Heart left ventricle (tissue), 16 donors: Measurements from ENCODE around the gene QSOX2. TPM values are rescaled to one million over a fixed set of nuclear protein-coding genes. Genes with fewer than 3 reads are reported as not detected.

Source experiments
- ATAC-seq, 4 donors: fragments of 200-7000 bp; cut with Tn5 transposase; one replicate each; pipeline ENCODE4 v1.9.1; 2020 to 2022; ENCODE audit warnings: moderate library complexity in 4 of 4, mild to moderate bottlenecking in 3 of 4, moderate number of reproducible peaks in 1 of 4
- DNase-seq, 5 donors: peaks; one replicate each; pipeline ENCODE4 v3.0.0-alpha.2; 2020
- H3K27ac ChIP-seq, 12 donors: fragments of 200-600 bp; sonication (generic) in 4 of 12; one replicate each; pipeline versions ENCODE4 v1.5.0 to v1.8.0; 2016 to 2022; ENCODE audit warnings: mild to moderate bottlenecking in 2 of 12
- H3K27me3 ChIP-seq, 9 donors: fragments of 200-600 bp; sonication (generic) in 2 of 9; one replicate each; pipeline versions ENCODE4 v1.5.1 to v1.8.0; 2016 to 2022; ENCODE audit warnings: mild to moderate bottlenecking in 3 of 9
- H3K36me3 ChIP-seq, 9 donors: fragments of 200-600 bp; sonication (generic) in 2 of 9; one replicate each; pipeline versions ENCODE4 v1.5.0 to v1.8.0; 2018 to 2022; ENCODE audit warnings: mild to moderate bottlenecking in 2 of 9
- H3K4me1 ChIP-seq, 12 donors: fragments of 200-600 bp; sonication (generic) in 4 of 12; one replicate each; pipeline versions ENCODE4 v1.5.0 to v1.8.0; 2016 to 2022; ENCODE audit warnings: mild to moderate bottlenecking in 3 of 12
- H3K4me3 ChIP-seq, 12 donors: fragments of 200-600 bp; sonication (generic) in 4 of 12; one replicate each; pipeline versions ENCODE4 v1.5.0 to v1.8.0; 2017 to 2022; ENCODE audit warnings: mild to moderate bottlenecking in 9 of 12, moderate library complexity in 4 of 12
- H3K9me3 ChIP-seq, 12 donors: fragments of 200-600 bp; sonication (generic) in 4 of 12; one replicate each; pipeline versions ENCODE4 v1.5.0 to v1.8.0; 2016 to 2022; ENCODE audit warnings: mild to moderate bottlenecking in 1 of 12
- POLR2A ChIP-seq, 2 donors: fragments of 450-650 bp; IDR thresholded peaks; one replicate each; pipeline ENCODE4 v1.6.1; 2017; ENCODE audit warnings: antibody characterized with exemption in 2 of 2, mild to moderate bottlenecking in 2 of 2, moderate library complexity in 2 of 2
- WGBS, 4 donors: extraction: QIAGEN DNeasy Blood & Tissue Kit in 2 of 4; methylation state at CpG; one replicate each; pipeline versions ENCODE4 v1.1.5 to v1.1.7; 2013 to 2018; 5-methylcytosine and 5-hydroxymethylcytosine counted together
- intact Hi-C, 10 donors: fragments of 100-400 bp; cut with DNase I; formaldehyde crosslinking; loops; one replicate each; pipeline versions ENCODE4 v1.11.1 to v1.14.2; 2022
- polyA plus RNA-seq, 2 donors: library from polyadenylated mRNA; stranded (reverse); fragments of 200-250 nt; gene quantifications; one replicate each; pipeline ENCODE4 v1.2.3, GENCODE V29; 2013
- total RNA-seq, 9 donors: library from RNA; depleted of rRNA in 2 of 9; stranded (reverse); fragments of >200 nt in 2 of 9; fragmentation: NEBNext Ultra II Directional in 3 of 9; extraction: Animal tissue kit (Norgen Biotek cat#: 25700) in 3 of 9; gene quantifications; one replicate each; pipeline versions ENCODE4 v1.1.0 to v1.2.4, GENCODE V29; 2016 to 2023
- TF ChIP-seq, protein P1 (sequence below), 12 donors: fragments of 200-600 bp; sonication (generic) in 4 of 12; IDR thresholded peaks; one replicate each; pipeline versions ENCODE4 v1.5.0 to v1.8.0; 2018 to 2022; ENCODE audit warnings: antibody characterized with exemption in 12 of 12, mild to moderate bottlenecking in 5 of 12
- donor health status: ischemic (EF 13 %, LVEDD 7.1; RV severe dilation, severe dysfunction).
- donor health status: healthy with polysubstance abuse.
- donor health status: DM: no; HTN: yes; CAD: no.
- donor health status: DM: no; HTN: no; CAD: no.
- donor health status: ischemic (EF 25% LVEDD 6.9; RV normal size, moderate dysfunction).
- donor health status: ischemic (EF 25% LVEDD 5.7; RV mildly dilated, moderate dysfunction).
- donor health status: healthy.
- donor health status: DM: yes; HTN: yes; CAD: no.
- donor health status: ischemic (EF 35%, LVEDD 5.7; RV mildly dilated, moderate dysfunction).
- donor health status: nonischemic (EF 11% LVEDD 7.7; RV severe dilation, severe dysfunction).
- donor health status: DM: yes; HTN: yes; CAD: no.
- donor health status: PGD.
- donor health status: ischemic (EF 29% LVEDD 5.4; RV normal size, mild dysfunction).
- donor health status: nonischemic (EF 23%, LVEDD 6.1; RV moderate dilation, normal function).

The QSOX2 gene
- total and polyA plus RNA-seq, 11 donors = 4.3 to 9.9 (median 5.9) TPM

DNA sequence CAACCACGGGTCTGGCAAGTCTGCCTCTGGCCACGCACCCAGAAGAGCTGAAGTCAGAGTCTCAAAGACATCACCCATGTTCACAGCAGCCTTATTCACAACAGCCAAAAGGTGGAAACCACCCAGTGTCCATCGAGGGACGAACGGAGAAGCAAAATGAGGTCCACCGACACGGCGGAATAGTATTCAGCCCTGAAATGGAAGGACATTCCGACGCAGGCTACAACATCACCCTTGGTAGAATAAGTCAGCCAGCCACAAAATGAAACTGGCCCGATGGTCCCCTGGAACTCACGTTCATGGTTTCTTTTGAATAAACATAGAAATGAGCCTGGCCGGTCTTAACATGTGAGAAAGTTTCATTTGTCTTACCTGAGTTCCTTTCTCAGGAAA lies 41.4 kb upstream of the QSOX2 start:
- DNase-seq = no peak
- H3K4me1 ChIP-seq = peaks cover 0 to 10% (median 5%) of the 10 kb centered on the region in 12 donors
- H3K27me3 ChIP-seq = peaks cover 0 to 41% (median 14%) of the 10 kb centered on the region in 9 donors

DNA sequence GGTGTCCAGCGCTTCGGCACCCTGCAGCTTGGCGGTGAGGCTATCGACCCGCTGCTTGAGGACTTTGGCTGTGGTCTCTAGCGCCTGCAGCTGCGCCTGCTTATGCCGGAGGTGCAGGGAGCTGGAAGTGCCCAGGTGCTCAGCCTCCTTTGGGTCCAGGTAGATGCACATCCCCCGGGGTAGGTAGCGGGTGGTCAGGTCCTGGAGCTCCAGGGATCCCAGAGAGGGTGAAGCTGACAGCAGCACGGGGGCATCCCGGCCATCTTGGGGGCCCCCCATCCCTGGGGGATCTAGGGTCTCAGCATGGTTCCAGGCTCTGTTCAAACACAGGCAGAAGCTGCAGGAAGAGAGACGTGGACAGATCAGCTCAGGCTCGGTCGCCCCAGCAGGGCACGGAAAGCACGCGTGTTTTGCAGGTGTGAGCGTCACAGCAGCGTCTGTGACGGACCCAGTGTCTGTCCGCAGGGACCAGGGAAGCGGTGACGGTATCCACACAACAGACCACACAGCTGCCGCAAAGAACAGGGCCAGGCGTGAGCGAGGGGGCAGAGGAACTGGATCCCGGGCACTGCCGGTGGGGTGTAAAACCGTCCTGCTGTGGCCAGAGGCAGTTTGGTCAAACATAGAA lies 40.9 kb upstream of the QSOX2 start:
- TF ChIP-seq, protein P1, sequence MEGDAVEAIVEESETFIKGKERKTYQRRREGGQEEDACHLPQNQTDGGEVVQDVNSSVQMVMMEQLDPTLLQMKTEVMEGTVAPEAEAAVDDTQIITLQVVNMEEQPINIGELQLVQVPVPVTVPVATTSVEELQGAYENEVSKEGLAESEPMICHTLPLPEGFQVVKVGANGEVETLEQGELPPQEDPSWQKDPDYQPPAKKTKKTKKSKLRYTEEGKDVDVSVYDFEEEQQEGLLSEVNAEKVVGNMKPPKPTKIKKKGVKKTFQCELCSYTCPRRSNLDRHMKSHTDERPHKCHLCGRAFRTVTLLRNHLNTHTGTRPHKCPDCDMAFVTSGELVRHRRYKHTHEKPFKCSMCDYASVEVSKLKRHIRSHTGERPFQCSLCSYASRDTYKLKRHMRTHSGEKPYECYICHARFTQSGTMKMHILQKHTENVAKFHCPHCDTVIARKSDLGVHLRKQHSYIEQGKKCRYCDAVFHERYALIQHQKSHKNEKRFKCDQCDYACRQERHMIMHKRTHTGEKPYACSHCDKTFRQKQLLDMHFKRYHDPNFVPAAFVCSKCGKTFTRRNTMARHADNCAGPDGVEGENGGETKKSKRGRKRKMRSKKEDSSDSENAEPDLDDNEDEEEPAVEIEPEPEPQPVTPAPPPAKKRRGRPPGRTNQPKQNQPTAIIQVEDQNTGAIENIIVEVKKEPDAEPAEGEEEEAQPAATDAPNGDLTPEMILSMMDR (IDR thresholded peaks at IDR 0.05) = no peak
- no peak for TF ChIP-seq POLR2A (IDR thresholded peaks at IDR 0.05)
- peaks cover 0 to 41% (median 14%) of the 10 kb centered on the region in 9 donors for H3K27me3 ChIP-seq

More for the DNA sequence above, 41.4 kb upstream of the QSOX2 start:
- no peak overlapping the region for H3K27ac ChIP-seq
- H3K9me3 ChIP-seq = no peaks in the 10 kb centered on the region
- no peak for TF ChIP-seq POLR2A (IDR thresholded peaks at IDR 0.05)
- TF ChIP-seq, protein P1 (IDR thresholded peaks at IDR 0.05) = no peak
- WGBS, 4 donors = 82 to 91% (median 89%) methylated on average over 13 of the region's 13 CpGs
- no peaks in the 10 kb centered on the region for H3K36me3 ChIP-seq
- no peak for ATAC-seq
- H3K4me3 ChIP-seq = no peak overlapping the region
- intact Hi-C loops = loop anchor here in 5 of 10 donors (5.0 to 10.0 kb wide), 3 partner anchors 115 to 322 kb away; partner anchors contain the start of gene UBAC1 (in 1 of the 5)

DNA sequence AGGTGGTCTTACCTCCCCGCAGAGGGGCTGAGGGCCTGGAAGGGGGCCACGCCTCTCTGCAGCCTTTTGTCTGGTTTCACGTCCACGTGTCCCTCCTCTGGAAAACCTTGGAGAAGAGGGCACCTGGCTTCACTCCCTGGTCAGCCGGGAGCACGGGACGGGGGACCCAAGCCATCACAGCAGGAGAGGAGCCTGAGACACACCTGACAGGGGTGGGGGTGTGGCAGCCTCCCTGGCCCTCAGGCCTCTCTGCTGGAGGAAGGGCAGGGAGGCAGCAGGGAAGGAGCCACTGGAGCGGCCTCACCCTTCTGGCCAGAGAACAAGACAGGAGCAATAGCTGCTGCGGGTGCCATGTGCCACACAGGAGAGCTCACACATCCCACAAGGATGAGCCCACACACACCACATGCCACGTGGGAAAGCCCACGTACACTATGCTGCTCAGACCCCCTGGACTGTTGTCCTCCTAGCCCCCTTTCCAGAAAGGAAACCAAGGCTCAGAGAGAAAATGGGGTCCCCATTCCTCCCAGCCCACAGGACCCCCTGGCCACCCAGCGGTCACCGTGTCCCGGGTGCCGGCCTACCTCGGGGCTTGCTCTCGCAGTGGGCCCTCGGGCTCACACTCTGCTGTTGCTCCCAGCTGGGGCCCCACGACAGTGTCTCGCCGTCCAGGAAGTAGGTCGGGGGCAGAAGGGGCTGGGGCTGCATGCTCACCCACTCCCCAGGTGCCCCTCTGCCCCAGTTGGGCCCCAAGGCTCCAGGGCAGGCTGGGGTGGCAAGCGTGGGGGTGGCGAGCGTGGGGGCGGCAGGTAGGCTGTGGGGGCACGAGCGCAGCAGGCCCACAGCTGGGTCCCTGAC lies 40.1 kb upstream of the QSOX2 start:
- Histone ChIP-seq H3K27ac (no peak overlapping the region), H3K27me3 (peaks cover 0 to 41% (median 14%) of the 10 kb centered on the region in 9 donors), H3K4me1 (peaks cover 0 to 10% (median 5%) of the 10 kb centered on the region in 12 donors), H3K9me3 (no peaks in the 10 kb centered on the region), H3K4me3 (no peak overlapping the region), H3K36me3 (no peaks in the 10 kb centered on the region)
- peak in 2 of 5 donors; percentile 22 to 51 for DNase-seq
- whole genome bisulfite sequencing, 4 donors = 77 to 85% (median 79%) methylated on average over 21 to 28 of the region's 28 CpGs
- TF ChIP-seq POLR2A (IDR thresholded peaks at IDR 0.05) = no peak
- TF ChIP-seq, protein P1 (IDR thresholded peaks at IDR 0.05) = no peak
- intact Hi-C loops = loop anchor here in 5 of 10 donors (2.0 to 10.0 kb wide), 4 partner anchors 113 to 321 kb away; partner anchors contain the start of gene UBAC1 (in 1 of the 5)
- ATAC-seq = no peak

More for the DNA sequence above, 40.9 kb upstream of the QSOX2 start:
- intact Hi-C loops = loop anchor here in 5 of 10 donors (5.0 to 10.0 kb wide), 3 partner anchors 114 to 322 kb away; partner anchors contain the start of gene UBAC1 (in 1 of the 5)
- Histone ChIP-seq H3K36me3 (no peaks in the 10 kb centered on the region), H3K27ac (no peak overlapping the region), H3K4me1 (peaks cover 0 to 10% (median 5%) of the 10 kb centered on the region in 12 donors), H3K4me3 (no peak overlapping the region), H3K9me3 (no peaks in the 10 kb centered on the region)
- peak in 2 of 5 donors; percentile 10 to 56 for DNase-seq
- WGBS, 4 donors = 81 to 85% (median 84%) methylated on average over 29 to 30 of the region's 30 CpGs
- ATAC-seq = no peak
